PFSK-1 (cell line): ENCODE measurements around the gene BCAS3.

Experiments
- REST ChIP-seq, 2 experiments: IDR thresholded peaks; 2 replicates each; pipeline versions ENCODE4 v1.6.1 to v1.8.0; 2011 to 2012; ENCODE audit warnings: low read depth in 2 of 2, low read length in 2 of 2, control low read depth in 1 of 2, inconsistent platforms in 1 of 2, mild to moderate bottlenecking in 1 of 2, moderate library complexity in 1 of 2; ENCODE audit not compliant: insufficient read depth in 1 of 2
- SIN3A ChIP-seq: IDR thresholded peaks from 2 replicates; pipeline ENCODE4 v1.6.1; 2012; ENCODE audit warnings: mild to moderate bottlenecking, low read length, moderate library complexity, borderline replicate concordance; ENCODE audit not compliant: insufficient read depth

DNA sequence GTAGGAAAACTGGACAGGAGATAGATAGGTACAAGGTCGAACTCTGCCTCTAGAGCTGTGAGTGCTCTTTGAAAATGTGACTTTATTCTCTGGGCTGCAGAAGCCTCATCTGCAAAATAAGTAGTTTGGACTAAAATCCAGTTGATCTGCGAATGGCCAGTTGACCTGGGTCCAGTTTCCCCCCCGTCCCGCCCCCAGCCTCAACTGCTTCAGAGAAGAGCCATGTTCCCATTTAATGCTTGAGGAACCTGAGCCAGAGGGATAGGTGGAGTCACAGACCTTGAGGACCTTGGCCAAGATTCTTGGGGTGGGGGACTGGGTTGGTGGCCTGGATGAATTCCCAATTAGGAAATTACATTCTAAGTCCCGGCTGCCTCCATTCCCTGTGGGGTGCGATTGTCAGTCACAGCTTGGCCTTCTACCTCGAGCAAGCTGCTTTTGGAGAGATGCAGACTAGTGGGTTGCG lies 736.0 kb downstream of the BCAS3 start:
- no peak for TF ChIP-seq SIN3A
- TF ChIP-seq REST (IDR thresholded peaks at IDR 0.05; ENCODE audit: insufficient read depth in 1 of 2, low read depth in 2 of 2, low read length in 2 of 2): no peak
